Measurements from ENCODE around the gene CBLL1. TPM values are rescaled to one million over a fixed set of nuclear protein-coding genes. Genes with fewer than 3 reads are reported as not detected.

CBLL1 gene
- total and polyA plus RNA-seq, 2 experiments from 2014 or later, result 31.1 to 67.4 TPM

DNA sequence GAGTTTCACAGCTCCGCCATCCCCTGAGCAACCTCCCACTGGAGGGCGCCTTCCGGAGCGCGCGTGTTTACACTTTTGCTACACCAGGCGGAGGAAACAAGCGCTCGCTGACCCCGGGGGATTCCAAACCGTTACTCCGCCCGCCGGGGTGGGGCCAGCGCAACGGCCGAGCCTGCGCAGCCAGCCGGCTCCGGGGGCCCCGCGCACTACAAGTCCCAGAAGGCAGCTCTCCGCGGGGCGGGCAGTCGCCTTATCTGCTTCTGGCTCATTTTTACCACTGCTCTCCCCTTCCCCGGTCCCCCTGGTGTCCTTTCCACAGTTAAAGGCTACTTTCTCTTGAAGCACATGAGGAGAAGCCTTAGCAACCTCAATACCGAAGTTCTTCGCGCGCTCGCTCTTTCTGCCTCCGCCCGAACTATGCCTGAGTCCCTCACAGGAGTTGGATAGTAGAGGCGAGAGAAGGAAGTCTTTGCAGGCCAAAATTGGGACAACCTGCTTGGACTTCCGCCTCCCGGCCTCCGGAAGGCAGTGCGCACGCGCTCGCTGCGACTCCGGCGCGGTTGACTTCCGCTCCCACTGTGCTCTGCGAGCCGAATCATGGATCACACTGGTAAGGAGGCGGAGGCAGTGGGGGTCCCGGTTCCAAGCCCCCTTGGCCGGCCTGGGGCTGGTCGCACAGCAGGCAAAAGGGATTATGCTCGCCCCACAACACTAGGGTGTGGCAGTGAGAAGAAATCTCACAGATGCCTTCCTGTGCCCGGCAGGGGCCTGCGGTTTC, at the start of gene CBLL1 (continued):
- TF ChIP-seq, protein P1, sequence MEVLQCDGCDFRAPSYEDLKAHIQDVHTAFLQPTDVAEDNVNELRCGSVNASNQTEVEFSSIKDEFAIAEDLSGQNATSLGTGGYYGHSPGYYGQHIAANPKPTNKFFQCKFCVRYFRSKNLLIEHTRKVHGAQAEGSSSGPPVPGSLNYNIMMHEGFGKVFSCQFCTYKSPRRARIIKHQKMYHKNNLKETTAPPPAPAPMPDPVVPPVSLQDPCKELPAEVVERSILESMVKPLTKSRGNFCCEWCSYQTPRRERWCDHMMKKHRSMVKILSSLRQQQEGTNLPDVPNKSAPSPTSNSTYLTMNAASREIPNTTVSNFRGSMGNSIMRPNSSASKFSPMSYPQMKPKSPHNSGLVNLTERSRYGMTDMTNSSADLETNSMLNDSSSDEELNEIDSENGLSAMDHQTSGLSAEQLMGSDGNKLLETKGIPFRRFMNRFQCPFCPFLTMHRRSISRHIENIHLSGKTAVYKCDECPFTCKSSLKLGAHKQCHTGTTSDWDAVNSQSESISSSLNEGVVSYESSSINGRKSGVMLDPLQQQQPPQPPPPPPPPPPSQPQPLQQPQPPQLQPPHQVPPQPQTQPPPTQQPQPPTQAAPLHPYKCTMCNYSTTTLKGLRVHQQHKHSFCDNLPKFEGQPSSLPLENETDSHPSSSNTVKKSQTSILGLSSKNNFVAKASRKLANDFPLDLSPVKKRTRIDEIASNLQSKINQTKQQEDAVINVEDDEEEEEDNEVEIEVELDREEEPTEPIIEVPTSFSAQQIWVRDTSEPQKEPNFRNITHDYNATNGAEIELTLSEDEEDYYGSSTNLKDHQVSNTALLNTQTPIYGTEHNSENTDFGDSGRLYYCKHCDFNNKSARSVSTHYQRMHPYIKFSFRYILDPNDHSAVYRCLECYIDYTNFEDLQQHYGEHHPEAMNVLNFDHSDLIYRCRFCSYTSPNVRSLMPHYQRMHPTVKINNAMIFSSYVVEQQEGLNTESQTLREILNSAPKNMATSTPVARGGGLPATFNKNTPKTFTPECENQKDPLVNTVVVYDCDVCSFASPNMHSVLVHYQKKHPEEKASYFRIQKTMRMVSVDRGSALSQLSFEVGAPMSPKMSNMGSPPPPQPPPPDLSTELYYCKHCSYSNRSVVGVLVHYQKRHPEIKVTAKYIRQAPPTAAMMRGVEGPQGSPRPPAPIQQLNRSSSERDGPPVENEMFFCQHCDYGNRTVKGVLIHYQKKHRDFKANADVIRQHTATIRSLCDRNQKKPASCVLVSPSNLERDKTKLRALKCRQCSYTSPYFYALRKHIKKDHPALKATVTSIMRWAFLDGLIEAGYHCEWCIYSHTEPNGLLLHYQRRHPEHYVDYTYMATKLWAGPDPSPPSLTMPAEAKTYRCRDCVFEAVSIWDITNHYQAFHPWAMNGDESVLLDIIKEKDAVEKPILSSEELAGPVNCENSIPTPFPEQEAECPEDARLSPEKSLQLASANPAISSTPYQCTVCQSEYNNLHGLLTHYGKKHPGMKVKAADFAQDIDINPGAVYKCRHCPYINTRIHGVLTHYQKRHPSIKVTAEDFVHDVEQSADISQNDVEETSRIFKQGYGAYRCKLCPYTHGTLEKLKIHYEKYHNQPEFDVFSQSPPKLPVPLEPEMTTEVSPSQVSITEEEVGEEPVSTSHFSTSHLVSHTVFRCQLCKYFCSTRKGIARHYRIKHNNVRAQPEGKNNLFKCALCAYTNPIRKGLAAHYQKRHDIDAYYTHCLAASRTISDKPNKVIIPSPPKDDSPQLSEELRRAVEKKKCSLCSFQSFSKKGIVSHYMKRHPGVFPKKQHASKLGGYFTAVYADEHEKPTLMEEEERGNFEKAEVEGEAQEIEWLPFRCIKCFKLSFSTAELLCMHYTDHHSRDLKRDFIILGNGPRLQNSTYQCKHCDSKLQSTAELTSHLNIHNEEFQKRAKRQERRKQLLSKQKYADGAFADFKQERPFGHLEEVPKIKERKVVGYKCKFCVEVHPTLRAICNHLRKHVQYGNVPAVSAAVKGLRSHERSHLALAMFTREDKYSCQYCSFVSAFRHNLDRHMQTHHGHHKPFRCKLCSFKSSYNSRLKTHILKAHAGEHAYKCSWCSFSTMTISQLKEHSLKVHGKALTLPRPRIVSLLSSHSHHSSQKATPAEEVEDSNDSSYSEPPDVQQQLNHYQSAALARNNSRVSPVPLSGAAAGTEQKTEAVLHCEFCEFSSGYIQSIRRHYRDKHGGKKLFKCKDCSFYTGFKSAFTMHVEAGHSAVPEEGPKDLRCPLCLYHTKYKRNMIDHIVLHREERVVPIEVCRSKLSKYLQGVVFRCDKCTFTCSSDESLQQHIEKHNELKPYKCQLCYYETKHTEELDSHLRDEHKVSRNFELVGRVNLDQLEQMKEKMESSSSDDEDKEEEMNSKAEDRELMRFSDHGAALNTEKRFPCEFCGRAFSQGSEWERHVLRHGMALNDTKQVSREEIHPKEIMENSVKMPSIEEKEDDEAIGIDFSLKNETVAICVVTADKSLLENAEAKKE (CRISPR knock-in tag; IDR thresholded peaks at IDR 0.05), result no peak
- no peak for TF ChIP-seq NANOG (IDR thresholded peaks at IDR 0.05; ENCODE audit: borderline replicate concordance)

DNA sequence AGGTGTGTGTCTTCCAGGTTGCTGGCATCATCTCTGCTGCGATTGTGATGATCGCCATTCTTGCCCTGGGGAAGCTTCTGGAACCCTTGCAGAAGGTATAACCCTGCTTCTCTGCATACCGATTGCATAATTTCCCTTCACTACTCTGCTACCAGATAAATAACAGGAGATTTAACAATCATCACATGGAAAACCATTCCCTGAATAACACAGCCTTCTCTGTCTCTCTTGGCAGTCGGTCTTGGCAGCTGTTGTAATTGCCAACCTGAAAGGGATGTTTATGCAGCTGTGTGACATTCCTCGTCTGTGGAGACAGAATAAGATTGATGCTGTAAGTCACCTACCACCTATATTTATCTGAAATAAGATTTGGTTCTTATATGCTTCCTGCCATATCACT, 49.6 kb upstream of the CBLL1 start:
- Histone ChIP-seq H3K4me3 (no peak overlapping the region), H4K20me1 (replicated peaks; ENCODE audit: insufficient read depth) (no peaks in the 10 kb centered on the region), H3F3A (replicated peaks; ENCODE audit: low read depth) (no peaks in the 10 kb centered on the region), H3K9me2 (ENCODE audit: insufficient read depth) (no peaks in the 10 kb centered on the region), H3K4me1 (ENCODE audit: insufficient read depth) (peaks cover 58% of the 10 kb centered on the region), H2AFZ (peak overlapping the region; percentile 30; the same call in 1 of the 2 replicates), H3K27me3 (ENCODE audit: insufficient read depth) (no peaks in the 10 kb centered on the region), H3K4me2 (peak overlapping the region; percentile 16; the same call in 1 of the 2 replicates), H3K79me2 (replicated peaks; ENCODE audit: insufficient read depth) (no peaks in the 10 kb centered on the region), H3K27ac (ENCODE audit: low read depth) (no peak overlapping the region), H3K36me3 (ENCODE audit: insufficient read depth) (no peaks in the 10 kb centered on the region)
- Mint-ChIP-seq H3K9me3 (no peaks in the 10 kb centered on the region), H3K4me3 (no peak overlapping the region), H3K4me1 (peaks cover 53% of the 10 kb centered on the region), H3K27me3 (ENCODE audit: insufficient read depth, low read depth, poor library complexity) (peaks cover 8% of the 10 kb centered on the region), H3K36me3 (ENCODE audit: low read depth) (no peaks in the 10 kb centered on the region), H3K27ac (no peak overlapping the region)
- no peak for ATAC-seq
- no peak for DNase-seq (ENCODE audit: low spot score)
- TF ChIP-seq, protein P1 (CRISPR knock-in tag; IDR thresholded peaks at IDR 0.05), result no peak
- TF ChIP-seq STAT1 (IDR thresholded peaks at IDR 0.05; ENCODE audit: unreplicated experiment) (no peak), ZNF331 (CRISPR knock-in tag; IDR thresholded peaks at IDR 0.05; ENCODE audit: low read depth) (no peak), NANOG (IDR thresholded peaks at IDR 0.05; ENCODE audit: borderline replicate concordance) (no peak), CREB1 (CRISPR knock-in tag; IDR thresholded peaks at IDR 0.05; ENCODE audit: low read depth) (no peak), POLR2AphosphoS5 (IDR thresholded peaks at IDR 0.05; ENCODE audit: low read depth) (no peak), EZH2 (IDR thresholded peaks at IDR 0.05; ENCODE audit: low read depth, unreplicated experiment) (no peak)

All from GM23338 (cell line).